Activated CD4-positive, CD25-positive, alpha-beta regulatory T cell treated with anti-CD3 and anti-CD28 coated beads, Interleukin-2, amount 50 U/mL, for 16 hours (primary cell): ENCODE measurements around the gene C20orf96.
"Not testable (repeated sequence)": the region's sequence is repeated elsewhere in the genome, so short reads cannot be mapped to it uniquely, and the experiment has no call there.

Experiments used
- DNase-seq: peaks from one replicate; pipeline ENCODE4 v3.0.0-alpha.2; 2020; ENCODE audit warnings: low read depth, low spot score

C20orf96 gene

GRCh38 chr20:290084-290831 lies at the start of gene C20orf96:
Gene C20orf96 (minus strand): TSS chr20:290750. CDS start chr20:290610, 140 bp downstream.
- DNase-seq, result peak; percentile 64

- DNase-seq, result not testable (repeated sequence)
Observed at GRCh38 chr20:336040-336439, 45.5 kb upstream of the C20orf96 start.

GRCh38 chr20:334578-334977 lies 44.0 kb upstream of the C20orf96 start:
- DNase-seq, result no peak

- DNase-seq, result peak; percentile 30
Observed at GRCh38 chr20:330233-331149, 39.9 kb upstream of the C20orf96 start.

GRCh38 chr20:329851-330232 lies 39.3 kb upstream of the C20orf96 start:
- no peak for DNase-seq

GRCh38 chr20:328975-329695 lies 38.6 kb upstream of the C20orf96 start:
- no peak for DNase-seq

- no peak for DNase-seq
Observed at GRCh38 chr20:328027-328974, 37.8 kb upstream of the C20orf96 start.

- DNase-seq, result no peak
Observed at GRCh38 chr20:327186-328026, 36.9 kb upstream of the C20orf96 start.

GRCh38 chr20:326645-327185 lies 36.2 kb upstream of the C20orf96 start:
- DNase-seq, result no peak

GRCh38 chr20:325889-326644 lies 35.5 kb upstream of the C20orf96 start:
- DNase-seq, result no peak

- peak; percentile 95 for DNase-seq
Observed at GRCh38 chr20:325045-325888, 34.7 kb upstream of the C20orf96 start, which contains the start of gene SOX12. Gene SOX12 (plus strand): TSS chr20:325552. CDS start chr20:325925, 373 bp downstream.

GRCh38 chr20:324177-325044 lies 33.9 kb upstream of the C20orf96 start:
- peak; percentile 70 for DNase-seq

GRCh38 chr20:316316-317068 lies 25.9 kb upstream of the C20orf96 start:
- DNase-seq, result no peak

GRCh38 chr20:313948-314347 lies 23.4 kb upstream of the C20orf96 start:
- no peak for DNase-seq

- DNase-seq, result no peak
Observed at GRCh38 chr20:313402-313801, 22.9 kb upstream of the C20orf96 start.

- no peak for DNase-seq
Observed at GRCh38 chr20:312866-313265, 22.3 kb upstream of the C20orf96 start.
